Measurements from ENCODE around the gene ATP5PB. TPM values are rescaled to one million over a fixed set of nuclear protein-coding genes. Genes with fewer than 3 reads are reported as not detected.

ATP5PB gene
- total and polyA plus RNA-seq, 8 donors, result 180 to 319 (median 271) TPM

- TF ChIP-seq, protein P1, sequence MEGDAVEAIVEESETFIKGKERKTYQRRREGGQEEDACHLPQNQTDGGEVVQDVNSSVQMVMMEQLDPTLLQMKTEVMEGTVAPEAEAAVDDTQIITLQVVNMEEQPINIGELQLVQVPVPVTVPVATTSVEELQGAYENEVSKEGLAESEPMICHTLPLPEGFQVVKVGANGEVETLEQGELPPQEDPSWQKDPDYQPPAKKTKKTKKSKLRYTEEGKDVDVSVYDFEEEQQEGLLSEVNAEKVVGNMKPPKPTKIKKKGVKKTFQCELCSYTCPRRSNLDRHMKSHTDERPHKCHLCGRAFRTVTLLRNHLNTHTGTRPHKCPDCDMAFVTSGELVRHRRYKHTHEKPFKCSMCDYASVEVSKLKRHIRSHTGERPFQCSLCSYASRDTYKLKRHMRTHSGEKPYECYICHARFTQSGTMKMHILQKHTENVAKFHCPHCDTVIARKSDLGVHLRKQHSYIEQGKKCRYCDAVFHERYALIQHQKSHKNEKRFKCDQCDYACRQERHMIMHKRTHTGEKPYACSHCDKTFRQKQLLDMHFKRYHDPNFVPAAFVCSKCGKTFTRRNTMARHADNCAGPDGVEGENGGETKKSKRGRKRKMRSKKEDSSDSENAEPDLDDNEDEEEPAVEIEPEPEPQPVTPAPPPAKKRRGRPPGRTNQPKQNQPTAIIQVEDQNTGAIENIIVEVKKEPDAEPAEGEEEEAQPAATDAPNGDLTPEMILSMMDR (IDR thresholded peaks at IDR 0.05), result no peak
- ATAC-seq (no peak), DNase-seq (no peak)
Measured at GRCh38 chr1:111424281-111424680, 25.0 kb upstream of the ATP5PB start.

DNA sequence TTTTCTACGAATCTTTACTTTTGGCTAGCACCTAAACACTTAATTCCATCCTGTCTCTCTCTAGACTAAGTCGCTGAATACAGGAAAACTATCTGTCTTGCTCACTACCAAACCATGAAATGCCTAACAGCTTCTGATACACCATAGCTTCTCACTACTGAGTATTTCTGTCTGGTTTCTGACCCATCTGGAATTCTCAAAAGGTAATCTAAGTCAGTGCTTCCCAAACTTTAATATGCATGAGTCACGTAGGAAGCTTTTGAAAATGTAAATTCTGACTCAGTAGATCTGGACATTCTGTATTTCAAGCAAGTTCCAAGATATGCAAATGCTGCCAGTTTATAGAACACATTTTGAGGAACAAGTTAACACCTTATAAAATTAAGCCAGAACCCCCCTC lies 12.5 kb upstream of the ATP5PB start:
- Histone ChIP-seq H3K4me1 (no peaks in the 10 kb centered on the region), H3K4me3 (no peak overlapping the region), H3K9me3 (no peaks in the 10 kb centered on the region), H3K27me3 (no peaks in the 10 kb centered on the region), H3K27ac (no peak overlapping the region), H3K36me3 (peaks cover 0 to 46% of the 10 kb centered on the region in 2 donors)
- no peak for DNase-seq
- TF ChIP-seq, protein P1 (IDR thresholded peaks at IDR 0.05), result no peak
- intact Hi-C loops (cut with DNase I), result no loop called here
- ATAC-seq, result no peak

More at GRCh38 chr1:111424281-111424680, 25.0 kb upstream of the ATP5PB start:
- Histone ChIP-seq H3K27me3 (no peaks in the 10 kb centered on the region), H3K4me3 (no peak overlapping the region), H3K4me1 (no peaks in the 10 kb centered on the region), H3K36me3 (no peaks in the 10 kb centered on the region), H3K27ac (no peak overlapping the region), H3K9me3 (no peaks in the 10 kb centered on the region)
- intact Hi-C loops (cut with DNase I), result no loop called here

- ATAC-seq (no peak), DNase-seq (no peak)
- H3K27me3 ChIP-seq, result no peaks in the 10 kb centered on the region
- H3K9me3 ChIP-seq, result no peaks in the 10 kb centered on the region
- no peaks in the 10 kb centered on the region for H3K4me1 ChIP-seq
- no peak overlapping the region for H3K4me3 ChIP-seq
- H3K36me3 ChIP-seq, result peaks cover 0 to 76% of the 10 kb centered on the region in 2 donors
- TF ChIP-seq, protein P1 (IDR thresholded peaks at IDR 0.05), result no peak
- intact Hi-C loops (cut with DNase I), result no loop called here
- H3K27ac ChIP-seq, result no peak overlapping the region
Measured at GRCh38 chr1:111439461-111440351, 9.6 kb upstream of the ATP5PB start.

DNA sequence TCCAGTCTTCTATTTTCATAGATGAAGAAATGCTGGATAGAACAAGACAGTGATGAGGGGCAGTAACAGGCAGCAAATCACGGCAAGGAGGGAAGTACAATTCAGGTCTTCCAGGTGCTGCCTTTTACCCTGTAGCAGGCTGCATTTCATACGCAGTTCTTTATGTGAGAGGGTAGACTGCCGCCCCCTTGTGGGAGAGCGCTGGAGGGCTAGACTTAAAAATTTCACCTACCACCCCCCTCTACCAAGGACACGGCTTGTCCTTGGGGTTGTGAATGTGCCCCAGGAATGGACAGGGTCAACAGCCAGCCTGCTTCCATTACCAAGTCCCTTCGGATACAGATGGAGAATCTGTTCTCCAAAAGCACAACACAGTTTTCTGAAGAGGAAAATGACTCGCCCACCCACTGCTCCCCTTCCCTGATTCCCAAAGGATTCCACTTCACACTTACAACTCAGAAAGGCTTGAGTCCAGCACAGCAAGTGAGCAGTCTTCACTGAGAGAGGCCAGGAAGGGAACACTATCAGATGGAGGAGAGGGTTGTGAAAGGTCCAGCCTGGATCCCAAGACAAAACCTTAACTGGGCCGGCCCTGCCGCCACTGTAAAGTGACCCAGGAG lies 7.6 kb upstream of the ATP5PB start:
- Histone ChIP-seq H3K9me3 (no peaks in the 10 kb centered on the region), H3K4me1 (peaks cover 0 to 4% of the 10 kb centered on the region in 2 donors), H3K4me3 (no peak overlapping the region), H3K27ac (no peak overlapping the region), H3K36me3 (peaks cover 0 to 95% of the 10 kb centered on the region in 2 donors), H3K27me3 (no peaks in the 10 kb centered on the region)
- DNase-seq (peak in 1 of 4 donors; percentile 42), ATAC-seq (peak; percentile 26)
- intact Hi-C loops (cut with DNase I), result no loop called here
- TF ChIP-seq, protein P1 (IDR thresholded peaks at IDR 0.05), result peak in 1 of 2 donors; percentile 18

GRCh38 chr1:111442457-111442856 lies 6.8 kb upstream of the ATP5PB start:
- ATAC-seq, result no peak
- Histone ChIP-seq H3K27ac (no peak overlapping the region), H3K9me3 (no peaks in the 10 kb centered on the region), H3K36me3 (peaks cover 0 to 92% of the 10 kb centered on the region in 2 donors), H3K27me3 (no peaks in the 10 kb centered on the region), H3K4me3 (no peak overlapping the region), H3K4me1 (peaks cover 0 to 12% of the 10 kb centered on the region in 2 donors)
- TF ChIP-seq, protein P1 (IDR thresholded peaks at IDR 0.05), result no peak
- intact Hi-C loops (cut with DNase I), result no loop called here
- DNase-seq, result no peak

Data from left lung (tissue), 10 donors.